ENCODE data around the gene ABCD2.
"Not testable (repeated sequence)": the region's sequence is repeated elsewhere in the genome, so short reads cannot be mapped to it uniquely, and the experiment has no call there.

ABCD2 gene

DNA sequence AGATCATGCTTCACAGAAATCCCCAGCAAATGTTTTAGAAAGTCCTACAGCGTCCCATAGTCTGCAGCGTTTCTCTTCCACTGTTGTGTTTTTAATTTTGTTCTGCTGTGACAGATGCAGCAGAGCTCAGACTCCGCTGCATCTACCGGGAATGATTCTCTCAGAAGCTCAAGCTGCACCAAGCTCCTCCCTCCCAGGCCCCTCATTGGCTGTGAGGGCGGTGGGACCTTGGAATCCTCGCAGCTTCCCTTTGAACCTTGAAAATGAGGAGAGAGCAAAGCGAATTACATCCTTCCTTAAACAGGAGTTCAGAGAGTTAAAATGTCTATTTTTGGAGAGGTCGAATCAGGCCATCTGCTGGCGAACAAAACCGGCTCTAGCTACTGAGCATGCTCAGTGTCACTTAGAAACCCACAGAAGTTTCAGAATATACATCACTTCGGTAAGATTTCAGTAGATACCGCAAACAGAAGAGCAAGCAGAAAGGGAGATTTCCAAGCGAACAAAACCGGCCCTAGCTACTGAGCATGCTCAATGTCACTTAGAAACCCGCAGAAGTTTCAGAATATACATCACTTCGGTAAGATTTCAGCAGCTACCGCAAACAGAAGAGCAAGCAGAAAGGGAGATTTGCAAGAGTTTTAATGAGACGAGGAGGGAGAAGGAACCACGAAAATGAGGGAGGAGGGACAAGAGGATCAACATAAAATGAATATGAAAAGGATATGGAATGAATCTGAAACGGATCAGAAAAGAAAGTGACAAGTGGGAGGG, at the start of gene ABCD2:
TSS of gene ABCD2 (minus strand) at position 144 of the 774 bp plus-strand sequence. CDS start 188 bp downstream, outside the sequence.
- peaks cover 7% of the 10 kb centered on the region for H3K36me3 Mint-ChIP-seq
- ATAC-seq = peak; percentile 85
- no peak within 1 kb of the TSS for H3K4me3 Mint-ChIP-seq
- no peak within 1 kb of the TSS for H3K27ac Mint-ChIP-seq
- H3K9me3 Mint-ChIP-seq = no peaks in the 10 kb centered on the region
- DNase-seq (ENCODE audit: low spot score in 2 of 2) = peak; percentile 56 to 88
- H3K4me1 Mint-ChIP-seq = peaks cover 30% of the 10 kb centered on the region

DNA sequence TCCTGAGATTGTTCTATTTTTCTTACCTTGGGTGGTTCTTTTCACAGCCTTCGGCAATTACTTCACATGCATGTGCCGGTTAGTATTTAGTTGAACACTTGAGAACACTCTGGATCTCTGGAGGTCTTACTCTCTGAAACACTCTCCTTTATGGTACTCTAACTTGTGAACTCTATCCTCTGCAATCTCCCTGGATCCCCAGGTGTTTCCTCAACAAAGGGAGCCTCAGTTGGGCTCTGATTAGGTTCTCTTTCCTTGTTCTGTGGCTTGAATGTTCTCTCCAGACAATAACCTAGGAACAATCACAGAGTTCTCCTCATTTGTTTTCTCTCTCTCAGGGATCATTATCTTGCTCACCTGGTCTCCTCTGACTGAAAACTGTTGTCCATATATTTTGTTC, 40.5 kb upstream of the ABCD2 start:
- ATAC-seq = no peak
- no peak for DNase-seq (ENCODE audit: low spot score in 2 of 2)
- H3K9me3 Mint-ChIP-seq = peaks cover 4% of the 10 kb centered on the region
- no peaks in the 10 kb centered on the region for H3K36me3 Mint-ChIP-seq
- no peak overlapping the region for H3K27ac Mint-ChIP-seq
- H3K4me1 Mint-ChIP-seq = no peaks in the 10 kb centered on the region
- no peak overlapping the region for H3K4me3 Mint-ChIP-seq

DNA sequence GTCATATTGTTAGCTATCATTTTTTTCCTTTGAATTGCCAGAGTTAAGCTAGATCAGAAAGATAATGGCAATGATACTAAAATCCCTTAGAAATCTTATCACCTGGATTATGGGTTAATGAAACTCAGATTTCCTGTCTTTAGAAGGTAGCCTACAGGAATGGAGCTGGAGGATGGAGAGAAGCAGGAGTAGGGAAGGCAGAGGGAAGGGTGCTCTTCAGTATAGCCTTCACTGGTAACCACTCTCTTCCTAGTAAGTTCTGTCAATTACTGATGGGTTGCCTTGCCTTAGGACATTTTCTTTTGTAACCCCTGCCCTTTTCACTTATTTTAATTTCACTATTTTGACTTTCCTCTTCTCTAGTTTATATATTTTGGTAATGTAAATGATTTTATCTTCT, 27.8 kb upstream of the ABCD2 start:
- DNase-seq (ENCODE audit: low spot score in 2 of 2) = no peak
- H3K27ac Mint-ChIP-seq = no peak overlapping the region
- no peak overlapping the region for H3K4me3 Mint-ChIP-seq
- no peaks in the 10 kb centered on the region for H3K36me3 Mint-ChIP-seq
- no peaks in the 10 kb centered on the region for H3K9me3 Mint-ChIP-seq
- no peak for ATAC-seq
- peaks cover 7% of the 10 kb centered on the region for H3K4me1 Mint-ChIP-seq

DNA sequence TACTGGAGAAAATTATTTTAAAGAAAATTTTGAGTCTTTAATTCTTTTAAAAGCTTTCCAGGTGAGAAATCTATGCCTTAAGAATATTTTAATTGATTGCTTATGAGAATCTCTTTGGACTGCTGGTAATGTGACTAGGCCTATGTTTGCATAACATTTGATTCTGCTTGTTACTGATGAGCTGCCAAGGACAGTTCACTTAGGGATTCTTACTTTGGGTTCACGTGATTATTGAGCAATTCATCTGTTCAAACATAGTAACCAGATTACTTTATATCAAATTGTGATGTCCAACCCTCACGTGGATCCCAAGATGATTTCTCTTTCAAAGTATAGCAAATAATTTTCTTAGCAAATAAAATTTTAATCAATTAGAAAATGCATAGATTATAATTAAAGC, 27.4 kb upstream of the ABCD2 start:
- Mint-ChIP-seq H3K9me3 (no peaks in the 10 kb centered on the region), H3K4me3 (no peak overlapping the region), H3K36me3 (no peaks in the 10 kb centered on the region), H3K4me1 (peaks cover 7% of the 10 kb centered on the region), H3K27ac (no peak overlapping the region)
- no peak for ATAC-seq
- DNase-seq (ENCODE audit: low spot score in 2 of 2) = no peak

DNA sequence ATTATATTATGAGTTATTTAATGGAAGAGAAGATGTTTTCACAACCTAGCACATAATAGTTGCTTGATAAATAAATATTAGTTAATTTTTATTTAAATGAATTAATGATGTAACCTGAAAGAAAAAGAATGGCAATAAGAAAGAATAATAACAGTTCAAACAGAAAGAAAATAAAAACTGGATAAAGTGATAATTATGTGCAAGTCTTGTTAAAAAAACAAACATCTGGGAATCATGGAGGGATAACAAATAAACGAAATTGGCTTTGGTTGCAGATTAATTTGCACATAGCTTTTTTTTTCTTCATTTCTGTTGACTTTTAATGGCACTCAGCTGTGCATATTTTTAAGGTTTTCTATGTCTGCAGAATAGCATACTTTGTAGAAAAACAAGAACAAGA, 23.4 kb upstream of the ABCD2 start:
- Mint-ChIP-seq H3K4me3 (no peak overlapping the region), H3K4me1 (peaks cover 7% of the 10 kb centered on the region), H3K9me3 (no peaks in the 10 kb centered on the region), H3K27ac (no peak overlapping the region), H3K36me3 (no peaks in the 10 kb centered on the region)
- ATAC-seq (no peak), DNase-seq (ENCODE audit: low spot score in 2 of 2) (no peak)

DNA sequence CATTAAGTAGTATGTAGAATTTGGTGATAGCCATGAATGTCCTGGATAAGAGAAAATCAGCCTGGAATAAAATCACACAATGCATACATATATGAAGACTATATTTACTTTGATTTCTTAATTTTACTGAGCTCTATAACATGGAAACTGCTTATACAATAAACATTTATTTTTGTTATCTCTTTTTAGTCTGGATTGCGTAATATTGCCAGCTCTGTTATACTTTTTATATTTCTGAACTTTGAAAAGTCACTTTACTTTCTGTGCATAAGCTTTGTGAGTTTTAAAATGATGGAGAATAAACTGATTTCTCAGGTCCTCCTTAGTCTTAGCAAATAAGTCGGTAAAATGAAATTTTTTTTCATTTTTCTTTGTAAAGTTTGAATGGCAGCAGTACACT, 19.2 kb upstream of the ABCD2 start:
- H3K9me3 Mint-ChIP-seq = no peaks in the 10 kb centered on the region
- DNase-seq (ENCODE audit: low spot score in 2 of 2) (no peak), ATAC-seq (no peak)
- no peak overlapping the region for H3K27ac Mint-ChIP-seq
- H3K4me3 Mint-ChIP-seq = no peak overlapping the region
- no peaks in the 10 kb centered on the region for H3K36me3 Mint-ChIP-seq
- H3K4me1 Mint-ChIP-seq = no peaks in the 10 kb centered on the region

DNA sequence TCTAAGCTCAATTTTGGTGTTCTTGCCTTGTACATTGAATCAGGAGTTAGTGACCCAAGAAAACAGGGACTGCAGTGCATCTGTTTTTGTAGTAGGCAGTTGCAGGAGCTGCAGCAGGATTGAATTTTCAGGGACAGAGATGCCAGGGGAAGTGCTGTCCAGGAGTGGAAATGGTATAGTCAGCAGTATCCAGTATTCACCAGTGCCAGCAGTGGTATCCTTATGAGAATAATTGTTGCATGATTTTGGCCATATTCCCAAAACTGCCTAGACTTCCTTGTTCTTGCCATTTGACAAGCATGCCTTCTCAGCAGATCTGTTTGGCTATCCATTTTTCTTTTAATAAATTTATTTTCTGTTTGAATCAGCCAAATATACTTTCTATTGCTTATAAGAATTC, 18.6 kb upstream of the ABCD2 start:
- Mint-ChIP-seq H3K4me3 (no peak overlapping the region), H3K9me3 (no peaks in the 10 kb centered on the region), H3K36me3 (no peaks in the 10 kb centered on the region), H3K4me1 (no peaks in the 10 kb centered on the region), H3K27ac (no peak overlapping the region)
- DNase-seq (ENCODE audit: low spot score in 2 of 2) (no peak), ATAC-seq (no peak)

DNA sequence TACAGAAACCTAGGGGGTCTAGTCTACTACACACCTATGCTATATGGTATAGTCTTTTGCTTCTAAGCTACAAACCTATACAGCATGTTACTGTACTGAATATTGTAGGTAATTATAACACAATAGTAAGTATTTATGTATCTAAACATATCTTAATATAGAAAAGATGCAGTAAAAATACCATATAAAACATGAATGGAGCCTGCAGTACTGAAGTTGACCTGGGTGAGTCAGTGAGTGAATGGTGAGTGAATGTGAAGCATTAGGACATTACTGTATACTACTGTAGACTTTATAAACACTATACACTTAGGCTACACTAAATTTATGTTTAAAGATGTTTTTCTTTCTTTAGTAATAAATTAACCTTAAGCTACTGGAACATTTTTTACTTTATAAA, 13.1 kb upstream of the ABCD2 start:
- Mint-ChIP-seq H3K4me1 (peaks cover 22% of the 10 kb centered on the region), H3K4me3 (no peak overlapping the region), H3K36me3 (no peaks in the 10 kb centered on the region), H3K9me3 (no peaks in the 10 kb centered on the region), H3K27ac (no peak overlapping the region)
- ATAC-seq (no peak), DNase-seq (ENCODE audit: low spot score in 2 of 2) (no peak)

DNA sequence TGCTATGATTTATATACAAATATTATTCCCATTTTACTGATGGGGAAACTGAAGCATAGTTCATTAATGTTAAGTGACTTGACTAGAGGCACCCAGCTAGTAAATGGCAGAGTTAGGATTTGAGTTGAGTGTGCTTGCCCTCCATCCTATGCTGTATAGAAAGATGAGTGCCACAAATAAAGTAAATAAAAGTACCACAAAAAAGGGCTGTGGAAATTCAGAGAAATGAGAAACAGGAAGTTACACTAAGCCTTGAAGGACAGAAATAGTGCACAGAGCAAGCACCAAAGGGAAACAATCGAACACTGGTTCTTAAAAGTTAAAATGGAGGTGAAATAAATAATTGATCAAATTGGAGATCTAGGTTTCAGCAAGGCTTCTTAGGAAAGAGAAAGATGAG, 9.2 kb upstream of the ABCD2 start:
- peaks cover 38% of the 10 kb centered on the region for H3K4me1 Mint-ChIP-seq
- peak overlapping the region; percentile 54 for H3K4me3 Mint-ChIP-seq
- ATAC-seq = peak; percentile 84
- peak overlapping the region; percentile 87 for H3K27ac Mint-ChIP-seq
- H3K9me3 Mint-ChIP-seq = no peaks in the 10 kb centered on the region
- no peak for DNase-seq (ENCODE audit: low spot score in 2 of 2)
- H3K36me3 Mint-ChIP-seq = no peaks in the 10 kb centered on the region

DNA sequence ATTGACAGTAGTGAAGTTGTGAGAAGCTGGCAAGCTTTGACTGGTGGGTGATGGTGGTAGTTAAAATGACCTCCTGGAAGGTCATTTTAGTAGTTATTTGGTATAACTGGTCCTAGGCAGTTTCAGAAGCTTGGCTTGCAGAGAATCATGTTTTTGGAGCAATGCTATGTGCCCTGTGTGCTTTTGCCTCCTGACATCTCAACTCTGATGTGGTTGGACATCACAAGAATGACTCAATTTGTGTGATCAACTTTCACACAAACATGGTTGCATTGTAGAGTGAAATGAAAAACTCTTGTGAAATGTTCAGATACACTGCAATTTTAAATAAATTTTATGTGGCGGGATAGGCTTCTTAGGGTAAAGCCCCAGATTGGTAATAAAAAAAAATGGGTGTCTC, 8.3 kb upstream of the ABCD2 start:
- H3K27ac Mint-ChIP-seq = peak overlapping the region; percentile 87

DNA sequence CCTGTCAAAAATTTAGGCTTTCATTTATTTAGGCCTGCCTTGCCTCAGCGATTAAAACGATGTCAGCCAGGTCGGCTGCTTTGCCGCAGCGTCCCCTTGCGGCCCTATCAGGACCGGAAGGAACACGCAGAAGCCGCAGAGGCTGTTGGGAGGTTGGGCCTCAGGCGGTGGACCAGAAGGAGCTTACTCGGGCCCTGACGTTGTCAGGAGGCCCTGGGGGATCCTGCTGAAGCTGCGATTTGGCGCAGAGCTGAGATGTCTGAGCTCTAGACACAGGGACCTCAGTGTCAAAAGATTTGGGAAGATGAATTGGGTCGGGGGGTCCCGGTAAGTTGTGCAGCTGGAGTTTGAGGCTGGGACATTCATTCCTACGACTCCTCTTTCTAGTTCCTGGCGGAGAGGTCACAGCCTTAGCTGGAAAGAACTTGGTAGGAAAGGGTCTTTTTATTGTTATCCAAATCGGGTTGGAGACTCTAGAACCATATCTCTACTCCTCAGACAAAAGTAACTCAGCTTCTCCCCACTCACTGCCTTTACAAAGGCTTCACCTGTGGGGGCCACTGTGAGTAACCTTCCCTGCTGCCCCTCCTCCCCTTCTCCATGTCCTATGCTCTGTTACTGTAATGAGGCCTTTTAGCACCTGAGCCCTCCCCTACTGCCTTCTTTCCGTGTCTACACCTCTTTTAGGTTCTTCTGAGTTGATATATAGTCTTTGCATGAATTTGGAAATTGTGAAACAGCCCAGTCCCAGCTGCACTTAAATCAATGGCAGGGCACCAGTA, 6.6 kb upstream of the ABCD2 start:
- peak overlapping the region; percentile 12 for H3K27ac Mint-ChIP-seq
- H3K4me1 Mint-ChIP-seq = peaks cover 53% of the 10 kb centered on the region
- H3K4me3 Mint-ChIP-seq = no peak overlapping the region
- DNase-seq (ENCODE audit: low spot score in 2 of 2) (no peak), ATAC-seq (no peak)
- no peaks in the 10 kb centered on the region for H3K9me3 Mint-ChIP-seq
- peaks cover 4% of the 10 kb centered on the region for H3K36me3 Mint-ChIP-seq

More for the DNA sequence above, 8.3 kb upstream of the ABCD2 start:
- H3K4me1 Mint-ChIP-seq = peaks cover 42% of the 10 kb centered on the region
- peak overlapping the region; percentile 54 for H3K4me3 Mint-ChIP-seq
- DNase-seq (ENCODE audit: low spot score in 2 of 2) (no peak), ATAC-seq (peak; percentile 84)
- H3K9me3 Mint-ChIP-seq = no peaks in the 10 kb centered on the region
- H3K36me3 Mint-ChIP-seq = no peaks in the 10 kb centered on the region

DNA sequence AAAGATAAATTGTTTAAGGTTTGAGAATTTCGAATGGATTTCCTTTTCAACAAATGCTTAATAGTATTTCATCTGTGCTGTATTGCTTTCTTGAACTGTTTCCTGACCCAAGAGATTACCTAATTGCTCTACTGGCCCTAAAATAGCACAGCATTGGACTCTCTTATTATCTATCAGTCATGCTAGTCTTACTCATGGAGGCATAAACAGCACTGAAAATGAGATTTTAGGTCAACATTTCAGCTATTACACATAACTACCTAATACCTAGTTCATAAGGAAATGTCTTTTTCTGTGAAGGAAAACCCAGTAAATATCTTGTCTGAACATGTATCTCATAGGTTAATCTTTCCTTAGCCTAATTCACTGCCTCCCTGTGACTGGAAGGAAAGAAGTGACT, 4.3 kb upstream of the ABCD2 start:
- peaks cover 43% of the 10 kb centered on the region for H3K4me1 Mint-ChIP-seq

DNA sequence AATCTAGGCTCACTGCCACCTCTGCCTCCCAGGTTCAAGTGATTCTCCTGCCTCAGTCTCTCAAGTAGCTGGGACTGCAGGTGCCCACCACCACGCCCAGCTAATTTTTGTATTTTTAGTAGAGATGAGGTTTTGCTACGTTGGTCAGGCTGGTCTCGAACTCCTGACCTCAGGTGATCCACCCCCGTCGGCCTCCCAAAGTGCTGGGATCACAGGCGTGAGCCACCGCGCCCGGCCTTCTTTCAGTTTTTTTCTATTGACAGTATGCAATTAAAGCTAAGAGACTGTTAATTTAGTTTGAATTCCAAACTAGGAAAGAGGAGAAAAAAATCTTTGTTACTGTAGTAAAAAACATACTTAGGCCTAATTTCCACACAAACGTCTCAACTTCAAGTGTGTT, 3.6 kb upstream of the ABCD2 start:
- not testable (repeated sequence) for H3K27ac Mint-ChIP-seq; H3K36me3 Mint-ChIP-seq; ATAC-seq; H3K9me3 Mint-ChIP-seq; DNase-seq (ENCODE audit: low spot score in 2 of 2)
- Mint-ChIP-seq H3K4me1 (peaks cover 36% of the 10 kb centered on the region), H3K4me3 (peak overlapping the region; percentile 27)

More for the DNA sequence above, 4.3 kb upstream of the ABCD2 start:
- Mint-ChIP-seq H3K36me3 (peaks cover 7% of the 10 kb centered on the region), H3K4me3 (no peak overlapping the region), H3K9me3 (no peaks in the 10 kb centered on the region), H3K27ac (peak overlapping the region; percentile 19)
- no peak for DNase-seq (ENCODE audit: low spot score in 2 of 2)
- ATAC-seq = no peak

DNA sequence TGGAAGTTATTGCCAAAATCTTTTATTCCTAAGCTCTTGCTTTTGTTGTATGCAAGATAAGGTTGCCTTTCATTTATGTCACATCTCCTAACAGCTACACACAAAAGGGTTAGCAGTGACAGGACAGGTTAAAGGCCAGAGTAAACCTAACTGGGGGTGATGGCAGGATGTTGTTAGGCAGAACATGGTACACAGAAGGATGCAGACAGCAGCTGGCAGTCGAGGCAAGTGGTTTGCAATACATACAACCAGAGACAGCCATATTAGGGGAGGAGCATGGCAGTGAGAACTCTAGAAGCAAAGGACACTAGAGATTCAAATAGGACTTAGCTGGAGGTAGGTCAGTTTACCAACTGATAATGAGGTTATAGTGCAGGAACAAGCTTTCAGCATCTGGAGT, 2.7 kb upstream of the ABCD2 start:
- H3K36me3 Mint-ChIP-seq = peaks cover 7% of the 10 kb centered on the region
- H3K9me3 Mint-ChIP-seq = no peaks in the 10 kb centered on the region
- H3K4me1 Mint-ChIP-seq = peaks cover 32% of the 10 kb centered on the region
- DNase-seq (ENCODE audit: low spot score in 2 of 2) (no peak), ATAC-seq (no peak)
- no peak overlapping the region for H3K27ac Mint-ChIP-seq
- H3K4me3 Mint-ChIP-seq = peak overlapping the region; percentile 27

DNA sequence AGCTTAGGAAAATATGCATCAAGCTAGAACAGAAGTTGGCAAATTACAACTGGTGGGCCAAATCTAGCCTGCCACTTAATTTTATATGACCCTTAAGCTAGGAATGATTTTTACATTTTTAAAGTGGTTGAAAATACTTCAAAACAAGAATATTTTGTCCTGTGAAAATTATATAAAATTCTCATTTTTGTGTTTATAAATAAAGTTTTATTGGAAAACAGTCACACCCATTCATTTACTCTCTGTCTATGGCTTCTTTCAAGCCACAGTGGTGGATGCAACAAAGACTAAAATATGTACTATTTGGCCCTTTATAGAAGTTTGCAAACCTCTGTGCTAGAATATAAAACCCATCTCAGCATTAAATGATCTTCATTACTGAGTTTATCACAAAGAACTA, 2.1 kb upstream of the ABCD2 start:
- H3K4me1 Mint-ChIP-seq = peaks cover 32% of the 10 kb centered on the region
- no peaks in the 10 kb centered on the region for H3K9me3 Mint-ChIP-seq
- no peak overlapping the region for H3K27ac Mint-ChIP-seq
- H3K4me3 Mint-ChIP-seq = peak overlapping the region; percentile 27
- DNase-seq (ENCODE audit: low spot score in 2 of 2) (no peak), ATAC-seq (no peak)
- peaks cover 7% of the 10 kb centered on the region for H3K36me3 Mint-ChIP-seq
